Measurements from ENCODE around the gene LRRC10B.

LRRC10B gene

DNA sequence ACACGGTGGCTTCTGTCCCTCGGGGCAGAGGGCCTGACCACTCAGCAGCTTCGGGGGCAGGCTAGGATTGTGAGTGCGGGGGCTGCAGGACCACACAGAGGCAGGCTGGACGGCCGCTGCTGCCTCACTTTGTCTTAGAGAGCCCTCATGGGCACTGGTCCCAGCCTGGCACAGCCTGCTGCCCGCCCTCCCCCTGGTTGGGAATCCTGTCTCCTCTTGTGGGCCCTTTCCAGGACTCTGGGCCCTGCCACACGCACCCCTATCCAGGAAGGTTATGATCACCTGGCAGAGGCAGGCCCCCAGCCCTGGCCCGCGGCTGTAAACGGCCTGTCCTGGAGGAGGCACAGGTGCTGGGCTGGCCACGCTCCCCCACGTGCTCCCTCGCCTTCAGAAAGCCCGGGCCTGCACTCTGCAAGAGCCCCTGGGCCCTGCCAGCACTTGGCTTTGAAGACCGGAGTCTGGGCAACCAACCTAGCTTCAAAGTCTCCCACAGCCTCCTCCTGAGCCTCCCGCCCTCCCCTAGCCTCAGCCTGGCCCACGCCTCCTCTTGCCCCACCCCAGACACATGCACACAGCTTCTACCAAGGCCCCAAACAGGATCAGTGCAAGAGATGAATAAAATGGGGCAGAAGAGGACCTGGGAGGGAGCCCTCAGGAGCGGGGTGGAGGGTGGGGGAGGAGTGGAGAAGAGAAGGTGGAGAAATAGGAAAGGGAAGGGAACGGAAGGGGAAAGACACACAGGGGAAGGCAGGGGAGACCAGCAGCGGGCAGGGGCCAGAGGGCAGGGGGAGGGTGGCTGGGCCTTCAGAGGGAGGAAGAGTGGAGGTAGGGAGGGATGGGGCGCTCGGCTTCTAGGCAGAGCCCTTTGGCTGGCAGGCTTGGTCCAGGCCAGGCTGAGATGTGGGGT, 41.4 kb downstream of the LRRC10B start:
- DNase-seq: no peak

- DNase-seq: no peak
These were observed 42.2 kb downstream of the LRRC10B start for GRCh38 chr11:61550665-61551227.

DNA sequence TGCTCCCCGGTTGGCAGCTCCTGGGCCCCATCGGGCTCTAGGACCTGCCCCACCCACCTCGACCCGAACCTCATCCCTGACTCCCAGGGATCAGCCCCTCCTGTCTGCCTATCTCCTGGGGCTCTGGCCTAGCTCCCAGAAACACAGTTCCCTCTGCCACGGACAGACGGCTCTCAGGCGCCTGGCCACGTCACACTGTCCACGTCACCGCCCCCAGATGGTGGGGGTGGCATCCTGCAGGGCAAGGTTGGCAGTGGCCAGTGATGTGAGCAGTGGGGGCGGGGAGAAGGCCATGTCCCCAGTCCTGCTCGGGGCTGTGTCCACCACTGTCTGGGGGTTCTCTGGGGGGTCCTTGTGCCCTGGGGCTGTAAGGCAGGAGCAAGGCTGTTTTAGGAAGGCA, 43.1 kb downstream of the LRRC10B start:
- no peak for DNase-seq

DNA sequence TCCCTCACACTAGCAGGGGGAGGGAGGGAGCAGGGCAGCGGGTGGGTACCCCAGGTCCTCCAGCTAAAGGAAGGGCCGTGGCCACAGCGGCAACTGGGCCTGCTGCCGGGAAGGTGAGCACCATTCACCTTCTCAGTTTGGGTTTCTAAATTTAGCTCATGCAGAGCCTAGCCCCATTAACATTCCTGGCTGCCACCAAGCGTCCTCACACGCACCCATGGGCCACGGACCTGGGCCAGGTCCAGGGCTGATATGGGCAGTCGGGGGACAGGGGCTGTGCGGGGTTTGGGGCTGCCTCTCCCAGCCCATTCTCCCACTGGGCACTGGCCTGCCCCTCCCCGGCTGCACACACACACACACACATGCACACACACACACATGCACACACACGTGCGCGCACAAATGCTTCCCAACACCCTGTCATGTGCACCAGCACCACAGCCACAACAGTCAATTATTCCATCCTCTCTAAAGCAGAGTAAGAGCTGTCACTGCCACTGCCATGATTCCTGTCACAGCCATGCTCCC, 43.6 kb downstream of the LRRC10B start:
- DNase-seq: no peak

DNA sequence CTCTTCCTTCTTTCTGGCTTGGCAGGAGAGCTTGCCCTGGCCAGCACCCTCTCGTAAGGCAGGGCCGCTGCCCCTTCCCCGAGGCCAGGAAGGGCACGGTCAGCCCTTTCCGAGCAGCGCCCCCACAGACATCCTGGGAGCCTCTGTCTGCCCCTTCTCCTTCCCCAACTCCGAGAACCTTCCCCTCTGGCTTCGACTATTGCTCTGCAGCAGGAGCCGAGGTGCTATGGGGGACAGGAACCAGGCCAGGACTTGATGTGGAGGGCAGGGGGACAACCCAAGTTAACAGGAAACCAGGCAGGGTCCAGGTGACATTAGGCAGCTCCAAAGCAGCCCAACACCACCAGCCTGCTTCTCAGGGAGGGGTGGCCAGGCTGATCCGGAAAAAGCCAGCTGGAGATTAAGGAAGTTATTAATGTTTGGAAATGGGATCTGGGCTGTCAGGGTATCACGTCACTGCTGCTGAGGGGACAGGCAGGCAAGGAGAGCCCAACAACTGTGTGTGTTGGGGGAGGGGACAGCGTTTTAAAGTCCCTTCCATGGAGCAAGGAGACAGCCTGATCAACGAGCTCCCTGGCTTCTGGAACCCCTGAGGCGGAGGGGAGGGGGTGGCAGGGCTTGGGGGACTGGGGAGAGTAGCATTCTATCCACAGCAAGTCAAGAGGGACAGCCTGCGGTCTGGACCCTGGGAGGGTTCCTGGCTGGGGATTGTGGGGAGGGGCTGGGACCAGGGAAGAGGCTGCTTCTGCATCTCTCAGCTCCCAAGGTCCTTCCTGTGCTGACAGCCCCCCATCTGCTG, 45.0 kb downstream of the LRRC10B start:
- DNase-seq: no peak

GRCh38 chr11:61554172-61554988, 45.8 kb downstream of the LRRC10B start:
- peak; percentile 38 for DNase-seq

DNA sequence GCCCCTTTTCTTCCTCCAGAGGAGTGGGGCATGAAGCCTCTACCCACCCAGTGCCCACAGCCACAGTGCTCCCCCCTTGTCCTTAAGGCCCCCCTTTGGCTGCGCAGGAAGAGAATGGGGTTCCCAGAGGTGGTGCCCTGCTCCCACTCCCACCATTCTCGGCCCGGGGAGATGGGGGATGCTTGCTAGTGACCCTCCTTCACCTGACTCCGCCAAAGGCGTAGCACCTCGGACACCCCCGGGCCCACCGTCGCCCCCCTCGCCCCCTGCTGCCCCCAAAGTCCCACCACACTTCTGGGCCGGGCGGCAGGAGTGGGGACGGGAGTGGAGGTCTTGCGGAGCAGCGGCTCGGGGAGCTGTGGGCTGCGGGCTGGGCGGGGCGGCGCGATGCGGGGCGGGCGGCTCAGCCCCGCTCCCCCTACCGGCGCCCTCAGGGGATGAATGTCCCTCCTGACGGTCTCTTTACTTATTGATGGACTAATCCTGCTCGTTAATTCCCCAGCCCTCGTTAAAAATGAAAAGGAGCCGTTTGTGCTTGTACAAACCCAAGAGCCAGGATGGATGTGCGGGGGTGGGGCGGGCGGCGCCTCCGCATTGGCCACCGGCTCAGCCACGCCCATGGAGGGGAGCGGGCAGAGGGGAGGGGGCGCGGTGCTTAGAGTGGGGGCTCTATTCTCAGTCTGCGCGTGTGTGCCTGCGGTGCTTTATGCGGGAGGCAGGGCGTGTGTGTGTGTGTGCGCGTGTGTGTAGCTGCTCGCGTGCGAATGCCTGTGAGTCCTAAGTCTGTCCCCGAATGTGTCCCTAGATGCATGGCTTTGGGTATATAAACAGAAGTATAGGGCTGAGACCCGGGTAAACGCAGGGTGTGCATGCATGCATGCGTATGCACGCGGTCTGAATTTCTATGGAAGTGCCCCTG, 46.8 kb downstream of the LRRC10B start:
- DNase-seq: no peak

DNA sequence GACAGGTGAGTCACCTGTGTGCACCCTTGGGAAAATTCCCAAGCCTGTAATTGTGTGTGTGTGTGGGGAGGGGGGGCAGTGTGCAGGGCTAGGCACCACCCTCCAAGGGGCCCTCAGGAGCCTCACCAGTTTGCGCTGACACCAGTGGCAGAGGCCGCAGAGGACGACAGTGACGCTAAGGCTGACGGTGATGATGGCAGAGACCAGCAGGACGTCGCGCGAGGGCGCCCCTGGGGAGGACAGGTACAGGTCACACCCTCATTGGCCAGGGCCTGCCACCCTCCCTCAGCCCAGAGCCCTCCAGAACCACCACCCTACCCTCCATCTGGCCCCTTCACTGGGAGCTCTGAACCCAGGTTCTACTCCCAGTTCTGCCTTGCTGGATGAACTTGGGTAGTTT, 47.4 kb downstream of the LRRC10B start:
- no peak for DNase-seq

GRCh38 chr11:61556621-61557020, 48.1 kb downstream of the LRRC10B start:
- no peak for DNase-seq

Data from activated naive CD4-positive, alpha-beta T cell treated with Interleukin-2 at 50 U/mL for 16 hours (primary cell).